IMR-90 (cell line): ENCODE results near the gene AUTS2. TPM values are rescaled to one million over a fixed set of nuclear protein-coding genes. Genes with fewer than 3 reads are reported as not detected.

Experiments
- ATAC-seq: fragments of 200-7000 bp; cut with Tn5 transposase; 2 replicates; pipeline ENCODE4 v1.9.1; 2020; ENCODE audit warnings: low read depth, mild to moderate bottlenecking, moderate library complexity
- BruUV-seq: library from RNA; stranded (reverse); fragments of 400-500 nt; replicated peaks from 2 replicates; lab custom pipeline; 2021; lab: Mats Ljungman, UMichigan
- CTCF ChIA-PET: fragments of 300-600 bp; formaldehyde crosslinking; extraction: SDS; loops from one replicate; lab custom pipeline; 2021; ENCODE audit warnings: antibody characterized with exemption; lab: Yijun Ruan, JAX
- POLR2A ChIA-PET: fragments of 300-600 bp; sonication (Branson Sonifier 250); formaldehyde crosslinking; loops from one replicate; lab custom pipeline; 2022; ENCODE audit warnings: antibody characterized with exemption; ENCODE audit not compliant: unreplicated experiment; lab: Charles Lee
- DNase-seq: peaks from one replicate; pipeline ENCODE4 v3.0.0; 2013
- H2AFZ ChIP-seq: replicated peaks from 2 replicates; pipeline ENCODE3; 2013; ENCODE audit warnings: low read length, mild to moderate bottlenecking; ENCODE audit not compliant: poor library complexity
- H2AK5ac ChIP-seq: 2 replicates; pipeline ENCODE4 v1.6.1; 2013; ENCODE audit warnings: low read depth, low read length, inconsistent platforms
- H2AK9ac ChIP-seq: replicated peaks from 2 replicates; pipeline ENCODE3; 2013; ENCODE audit warnings: mild to moderate bottlenecking, low read depth, low read length, moderate library complexity; ENCODE audit not compliant: poor library complexity
- H2BK120ac ChIP-seq: 2 replicates; pipeline ENCODE4 v1.6.1; 2013; ENCODE audit warnings: low read depth, low read length, inconsistent platforms
- H2BK15ac ChIP-seq: 3 replicates; pipeline ENCODE4 v1.6.1; 2013; ENCODE audit warnings: low read depth, low read length, inconsistent platforms
- H2BK20ac ChIP-seq: 2 replicates; pipeline ENCODE4 v1.6.1; 2013; ENCODE audit warnings: low read depth, mild to moderate bottlenecking, inconsistent platforms, low read length, moderate library complexity
- H2BK5ac ChIP-seq: 2 replicates; pipeline ENCODE4 v1.6.1; 2013; ENCODE audit warnings: mild to moderate bottlenecking, low read depth, low read length, inconsistent platforms; ENCODE audit not compliant: poor library complexity, severe bottlenecking
- H3K14ac ChIP-seq: replicated peaks from 2 replicates; pipeline ENCODE4 v1.6.1; 2013; ENCODE audit warnings: low read depth, low read length, inconsistent platforms
- H3K18ac ChIP-seq: 2 replicates; pipeline ENCODE4 v1.6.1; 2013; ENCODE audit warnings: low read depth, low read length, control low read depth
- H3K23ac ChIP-seq: 2 replicates; pipeline ENCODE4 v1.6.1; 2013; ENCODE audit warnings: low read depth, low read length, inconsistent platforms
- H3K27ac ChIP-seq: 2 replicates; pipeline ENCODE4 v1.5.1; 2013; ENCODE audit warnings: mild to moderate bottlenecking, control low read depth, low read length; ENCODE audit not compliant: insufficient read depth
- H3K27me3 ChIP-seq: 2 replicates; pipeline ENCODE4 v1.6.1; 2013; ENCODE audit warnings: low read length; ENCODE audit not compliant: control insufficient read depth, insufficient read depth
- H3K36me3 ChIP-seq: 2 replicates; pipeline ENCODE4 v1.6.1; 2013; ENCODE audit warnings: low read length, mixed read lengths; ENCODE audit not compliant: control insufficient read depth, insufficient read depth
- H3K4ac ChIP-seq: 2 replicates; pipeline ENCODE4 v1.6.1; 2013; ENCODE audit warnings: low read depth, low read length, inconsistent platforms
- H3K4me1 ChIP-seq: 2 replicates; pipeline ENCODE4 v1.6.1; 2013; ENCODE audit warnings: low read length, mixed read lengths; ENCODE audit not compliant: control insufficient read depth, insufficient read depth
- H3K4me2 ChIP-seq: 2 replicates; pipeline ENCODE4 v1.6.1; 2013; ENCODE audit warnings: low read depth, mild to moderate bottlenecking, control low read depth, low read length, moderate library complexity
- H3K4me3 ChIP-seq: 2 replicates; pipeline ENCODE4 v1.5.1; 2013; ENCODE audit warnings: low read depth, mild to moderate bottlenecking, control low read depth, low read length, moderate library complexity; ENCODE audit not compliant: insufficient read depth
- H3K56ac ChIP-seq: 2 replicates; pipeline ENCODE4 v1.6.1; 2013; ENCODE audit warnings: low read length, inconsistent platforms; ENCODE audit not compliant: insufficient read depth; ENCODE audit errors: extremely low read depth
- H3K79me1 ChIP-seq, 2 experiments: 2 replicates each; pipeline ENCODE4 v1.6.1; 2013; ENCODE audit warnings: low read length in 2 of 2, inconsistent platforms in 1 of 2, low read depth in 1 of 2
- H3K9ac ChIP-seq: 2 replicates; pipeline ENCODE4 v1.6.1; 2013; ENCODE audit warnings: low read depth, low read length, control low read depth
- H3K9me1 ChIP-seq: 2 replicates; pipeline ENCODE4 v1.6.1; 2013; ENCODE audit warnings: low read length, inconsistent platforms; ENCODE audit not compliant: insufficient read depth
- H3K9me3 ChIP-seq: 2 replicates; pipeline ENCODE4 v1.6.1; 2013; ENCODE audit warnings: low read length; ENCODE audit not compliant: control insufficient read depth, insufficient read depth
- H4K20me1 ChIP-seq: 2 replicates; pipeline ENCODE4 v1.6.1; 2013; ENCODE audit warnings: low read length, inconsistent platforms; ENCODE audit not compliant: insufficient read depth
- H4K5ac ChIP-seq: 2 replicates; pipeline ENCODE4 v1.6.1; 2013; ENCODE audit warnings: mild to moderate bottlenecking, low read depth, low read length, control low read depth
- H4K8ac ChIP-seq, 2 experiments: 2 replicates each; pipeline ENCODE4 v1.6.1; 2013; ENCODE audit warnings: low read depth in 2 of 2, low read length in 2 of 2, control low read depth in 1 of 2, inconsistent platforms in 1 of 2
- H4K91ac ChIP-seq: 2 replicates; pipeline ENCODE4 v1.6.1; 2013; ENCODE audit warnings: low read depth, low read length, inconsistent platforms; ENCODE audit not compliant: insufficient read depth
- BHLHE40 ChIP-seq: fragments of 150-350 bp; IDR thresholded peaks from 2 replicates; pipeline ENCODE4 v1.6.1; 2016; ENCODE audit warnings: mild to moderate bottlenecking, low read depth, low read length
- CEBPB ChIP-seq: IDR thresholded peaks from 2 replicates; pipeline ENCODE4 v1.6.1; 2012; ENCODE audit warnings: low read depth, low read length, improper control_type of control experiment
- CHD1 ChIP-seq: IDR thresholded peaks from 2 replicates; pipeline ENCODE4 v1.6.1; 2012; ENCODE audit warnings: low read depth, low read length, improper control_type of control experiment
- CTCF ChIP-seq: conservative IDR thresholded peaks from 2 replicates; pipeline ENCODE4 v1.5.1; 2012; ENCODE audit warnings: mild to moderate bottlenecking, low read depth, low read length, improper control_type of control experiment
- ELK1 ChIP-seq: fragments of 150-350 bp; IDR thresholded peaks from 2 replicates; pipeline ENCODE4 v1.6.1; 2016; ENCODE audit warnings: low read depth, mild to moderate bottlenecking, low read length, moderate library complexity, borderline replicate concordance
- FOS ChIP-seq: fragments of 150-350 bp; IDR thresholded peaks from 2 replicates; pipeline ENCODE4 v1.6.1; 2016; ENCODE audit warnings: low read depth, low read length
- MAFK ChIP-seq: IDR thresholded peaks from 2 replicates; pipeline ENCODE4 v1.6.1; 2012; ENCODE audit warnings: low read depth, low read length, improper control_type of control experiment
- MAZ ChIP-seq: IDR thresholded peaks from 2 replicates; pipeline ENCODE4 v1.6.1; 2012; ENCODE audit warnings: low read depth, mild to moderate bottlenecking, low read length, improper control_type of control experiment, moderate library complexity, borderline replicate concordance
- MXI1 ChIP-seq: IDR thresholded peaks from 2 replicates; pipeline ENCODE4 v1.6.1; 2012; ENCODE audit warnings: low read depth, mild to moderate bottlenecking, low read length, moderate library complexity, borderline replicate concordance
- NFE2L2 ChIP-seq: fragments of 150-350 bp; IDR thresholded peaks from 2 replicates; pipeline ENCODE4 v1.6.1; 2016; ENCODE audit warnings: low read depth, mild to moderate bottlenecking, low read length
- POLR2A ChIP-seq: IDR thresholded peaks from 2 replicates; pipeline ENCODE4 v1.6.1; 2012; ENCODE audit warnings: mild to moderate bottlenecking, low read depth, low read length
- RAD21 ChIP-seq: IDR thresholded peaks from 2 replicates; pipeline ENCODE4 v1.6.1; 2012; ENCODE audit warnings: low read length, improper control_type of control experiment
- RCOR1 ChIP-seq: IDR thresholded peaks from 2 replicates; pipeline ENCODE4 v1.6.1; 2012; ENCODE audit warnings: mild to moderate bottlenecking, low read length, improper control_type of control experiment; ENCODE audit not compliant: insufficient replicate concordance
- RFX5 ChIP-seq: IDR thresholded peaks from 2 replicates; pipeline ENCODE4 v1.8.0; 2012; ENCODE audit warnings: low read depth, mild to moderate bottlenecking, low read length, moderate library complexity
- SMC3 ChIP-seq: fragments of 150-350 bp; IDR thresholded peaks from 2 replicates; pipeline ENCODE4 v1.6.1; 2016; ENCODE audit warnings: low read depth, mild to moderate bottlenecking, antibody characterized with exemption, low read length, moderate library complexity
- USF2 ChIP-seq: fragments of 150-350 bp; IDR thresholded peaks from 2 replicates; pipeline ENCODE4 v1.6.1; 2017; ENCODE audit warnings: mild to moderate bottlenecking, antibody characterized with exemption, low read length, low read depth
- WGBS, 2 experiments: methylation state at CpG; one replicate each; pipeline versions ENCODE4 v1.1.5 to v1.1.7; 2013; ENCODE audit warnings: missing lambda C conversion rate in 2 of 2; ENCODE audit not compliant: insufficient read length in 1 of 2; ENCODE audit errors: extremely low coverage in 2 of 2; 5-methylcytosine and 5-hydroxymethylcytosine counted together
- dilution Hi-C: fragments of 300-500 bp; cut with HindIII; formaldehyde crosslinking; loops from one replicate; pipeline ENCODE4 v1.14.3; 2018; ENCODE audit warnings: low sequenced_read_pairs; ENCODE audit not compliant: unreplicated experiment
- in situ Hi-C: fragments of 300-500 bp; cut with MboI; formaldehyde crosslinking; loops from 3 replicates; pipeline ENCODE4 v1.14.3; 2019; ENCODE audit warnings: low sequenced_read_pairs, inconsistent platforms, mixed read lengths
- intact Hi-C: fragments of 100-400 bp; cut with micrococcal nuclease; formaldehyde crosslinking; loops from 2 replicates; pipeline ENCODE4 v1.10.0; 2022
- polyA plus RNA-seq, 3 experiments: library from polyadenylated mRNA; depleted of rRNA; stranded (reverse); fragments of >200 nt; gene quantifications; 2 replicates each; pipeline ENCODE4 v1.2.3, GENCODE V29; 2012; ENCODE audit warnings: low replicate concordance in 1 of 3
- total RNA-seq: library from RNA; depleted of rRNA; stranded (reverse); fragments of >200 nt; gene quantifications from 2 replicates; pipeline ENCODE4 v1.2.3, GENCODE V29; 2012

The AUTS2 gene
- total and polyA plus RNA-seq, 2 of the 4 experiments (the other 2 are of a cell fraction) = 0.90 to 3.0 TPM

- H4K91ac ChIP-seq = no peak overlapping the region
- no peak overlapping the region for H2BK20ac ChIP-seq
- H3K9ac ChIP-seq = no peak overlapping the region
- no peak for DNase-seq
- H3K4me1 ChIP-seq = no peaks in the 10 kb centered on the region
- H2AK9ac ChIP-seq = no peak overlapping the region
- no peak overlapping the region for H3K18ac ChIP-seq
- H3K14ac ChIP-seq = no peak overlapping the region
- in situ Hi-C loops (no loop called here), intact Hi-C loops (no loop called here), dilution Hi-C loops (no loop called here)
- no peak overlapping the region for H3K4me2 ChIP-seq
- no CpG with 5 or more reads among the region's 4 CpGs for WGBS, 2 experiments
- H3K9me3 ChIP-seq = 0 out of 2 replicates have a peak, but pooled peaks cover 2% of the 10 kb centered on the region
- H4K5ac ChIP-seq = no peak overlapping the region
- no peak overlapping the region for H3K23ac ChIP-seq
- no peaks in the 10 kb centered on the region for H4K20me1 ChIP-seq
- no peaks in the 10 kb centered on the region for H3K27me3 ChIP-seq
- no peak overlapping the region for H3K27ac ChIP-seq
- no peaks in the 10 kb centered on the region for H3K79me1 ChIP-seq
- TF ChIP-seq MAZ (no peak), RFX5 (no peak), NFE2L2 (no peak), BHLHE40 (no peak), SMC3 (no peak), RCOR1 (no peak), USF2 (no peak), MXI1 (no peak), CTCF (no peak), POLR2A (no peak), FOS (no peak), MAFK (no peak), CHD1 (no peak), RAD21 (no peak), CEBPB (no peak), ELK1 (no peak)
- H2BK15ac ChIP-seq = no peak overlapping the region
- no peak overlapping the region for H3K4ac ChIP-seq
- no peak for ATAC-seq
- H2AFZ ChIP-seq = no peak overlapping the region
- no TSS peak for BruUV-seq
- H3K36me3 ChIP-seq = no peaks in the 10 kb centered on the region
- H3K4me3 ChIP-seq = no peak overlapping the region
- ChIA-PET POLR2A (no interaction called here), CTCF (interaction anchor here (0.9 kb wide), 1 partner anchor 8 kb away, joined by 3 read pairs; no protein-coding TSS in a partner anchor)
- no peak overlapping the region for H2BK120ac ChIP-seq
- no peak overlapping the region for H2AK5ac ChIP-seq
- H3K56ac ChIP-seq = no peak overlapping the region
- no peak overlapping the region for H4K8ac ChIP-seq
- H2BK5ac ChIP-seq = no peak overlapping the region
- H3K9me1 ChIP-seq = no peaks in the 10 kb centered on the region
Observed at GRCh38 chr7:70299472-70299807, 701.2 kb downstream of the AUTS2 start.
